Liver (tissue), 9 donors: Measurements from ENCODE around the gene CTNNBL1. TPM values are rescaled to one million over a fixed set of nuclear protein-coding genes. Genes with fewer than 3 reads are reported as not detected.

Source experiments
- DNase-seq: peaks from one replicate; pipeline ENCODE4 v3.0.0-alpha.2; 2017; ENCODE audit warnings: low spot score
- H3K27ac ChIP-seq, 2 donors: one replicate each; pipeline ENCODE4 v1.7.0; 2013; ENCODE audit warnings: inconsistent platforms in 2 of 2, low read length in 2 of 2, control low read depth in 1 of 2, low read depth in 1 of 2, mild to moderate bottlenecking in 1 of 2
- H3K27me3 ChIP-seq, 4 donors: one replicate each; pipeline versions ENCODE4 v1.6.1 to v1.7.0; 2013; ENCODE audit warnings: low read length in 3 of 4, inconsistent platforms in 1 of 4, mild to moderate bottlenecking in 1 of 4, moderate library complexity in 1 of 4; ENCODE audit not compliant: control insufficient read depth in 4 of 4, insufficient read depth in 4 of 4
- H3K36me3 ChIP-seq, 4 donors: one replicate each; pipeline versions ENCODE4 v1.6.1 to v1.7.0; 2013; ENCODE audit warnings: low read length in 3 of 4, mild to moderate bottlenecking in 3 of 4, low read depth in 1 of 4, moderate library complexity in 1 of 4; ENCODE audit not compliant: control insufficient read depth in 4 of 4, insufficient read depth in 3 of 4
- H3K4me1 ChIP-seq, 4 donors: one replicate each; pipeline versions ENCODE4 v1.6.1 to v1.7.0; 2013; ENCODE audit warnings: low read length in 3 of 4, mild to moderate bottlenecking in 3 of 4, moderate library complexity in 1 of 4; ENCODE audit not compliant: control insufficient read depth in 4 of 4, insufficient read depth in 4 of 4
- H3K4me3 ChIP-seq, 3 donors: one replicate each; pipeline versions ENCODE4 v1.6.1 to v1.7.0; 2013; ENCODE audit warnings: low read length in 3 of 3, control low read depth in 1 of 3, low read depth in 1 of 3, mild to moderate bottlenecking in 1 of 3
- H3K9ac ChIP-seq, 2 donors: one replicate each; pipeline ENCODE4 v1.7.0; 2013; ENCODE audit warnings: low read length in 2 of 2, mild to moderate bottlenecking in 2 of 2, moderate library complexity in 2 of 2, control low read depth in 1 of 2, low read depth in 1 of 2
- H3K9me3 ChIP-seq, 4 donors: one replicate each; pipeline versions ENCODE4 v1.6.1 to v1.7.0; 2013; ENCODE audit warnings: low read length in 3 of 4; ENCODE audit not compliant: control insufficient read depth in 4 of 4
- ATF3 ChIP-seq: IDR thresholded peaks from 2 replicates; pipeline ENCODE4 v1.6.1; 2016; ENCODE audit warnings: antibody characterized with exemption
- CTCF ChIP-seq: fragments of 150-350 bp; IDR thresholded peaks from 2 replicates; pipeline ENCODE4 v1.5.1; 2017; ENCODE audit warnings: improper control_type of control experiment, low read depth, low read length; ENCODE audit not compliant: missing input control
- EGR1 ChIP-seq, 2 donors: IDR thresholded peaks; 2 replicates each; pipeline ENCODE4 v1.6.1; 2016 to 2018; ENCODE audit warnings: antibody characterized with exemption in 2 of 2, low read depth in 2 of 2
- FOXA1 ChIP-seq: IDR thresholded peaks from 2 replicates; pipeline ENCODE4 v1.6.1; 2016; ENCODE audit warnings: antibody characterized with exemption
- FOXA2 ChIP-seq: IDR thresholded peaks from 2 replicates; pipeline ENCODE4 v1.6.1; 2016; ENCODE audit warnings: antibody characterized with exemption
- GABPA ChIP-seq, 2 donors: IDR thresholded peaks in 1 of 2; conservative IDR thresholded peaks in 1 of 2; 2 replicates each; pipeline ENCODE4 v1.6.1; 2016; ENCODE audit warnings: antibody characterized with exemption in 2 of 2, mild to moderate bottlenecking in 1 of 2, moderate library complexity in 1 of 2
- HNF4A ChIP-seq, 2 donors: conservative IDR thresholded peaks; 2 replicates each; pipeline ENCODE4 v1.6.1; 2016; ENCODE audit warnings: antibody characterized with exemption in 2 of 2, mild to moderate bottlenecking in 2 of 2
- HNF4G ChIP-seq: IDR thresholded peaks from 2 replicates; pipeline ENCODE4 v1.6.1; 2016; ENCODE audit warnings: antibody characterized with exemption
- JUND ChIP-seq, 2 donors: IDR thresholded peaks; 2 replicates each; pipeline ENCODE4 v1.6.1; 2016; ENCODE audit warnings: antibody characterized with exemption in 2 of 2
- MAX ChIP-seq: IDR thresholded peaks from 2 replicates; pipeline ENCODE4 v1.6.1; 2016; ENCODE audit warnings: antibody characterized with exemption
- NR2F2 ChIP-seq: IDR thresholded peaks from 2 replicates; pipeline ENCODE4 v1.6.1; 2016; ENCODE audit warnings: antibody characterized with exemption
- RAD21 ChIP-seq, 2 donors: IDR thresholded peaks; 2 replicates each; pipeline ENCODE4 v1.6.1; 2016; ENCODE audit warnings: antibody characterized with exemption in 2 of 2, mild to moderate bottlenecking in 2 of 2
- REST ChIP-seq: IDR thresholded peaks from 2 replicates; pipeline ENCODE4 v1.6.1; 2016; ENCODE audit warnings: antibody characterized with exemption, mild to moderate bottlenecking
- RXRA ChIP-seq, 2 donors: IDR thresholded peaks; 2 replicates each; pipeline ENCODE4 v1.6.1; 2017 to 2018; ENCODE audit warnings: antibody characterized with exemption in 2 of 2, mild to moderate bottlenecking in 1 of 2
- TAF1 ChIP-seq: conservative IDR thresholded peaks from 2 replicates; pipeline ENCODE4 v1.6.1; 2016; ENCODE audit warnings: antibody characterized with exemption, mild to moderate bottlenecking
- YY1 ChIP-seq: IDR thresholded peaks from 2 replicates; pipeline ENCODE4 v1.6.1; 2016; ENCODE audit warnings: antibody characterized with exemption, mild to moderate bottlenecking
- ZBTB33 ChIP-seq: IDR thresholded peaks from 2 replicates; pipeline ENCODE4 v1.6.1; 2016; ENCODE audit warnings: antibody characterized with exemption
- WGBS: extraction: QIAGEN DNeasy Blood & Tissue Kit; methylation state at CpG from one replicate; pipeline ENCODE4 v1.1.7; 2013; 5-methylcytosine and 5-hydroxymethylcytosine counted together
- polyA plus RNA-seq, 2 donors: library from polyadenylated mRNA; stranded (reverse) in 1 of 2; unstranded in 1 of 2; fragments of 200-250 nt in 1 of 2; fragments of >200 nt in 1 of 2; fragmentation: Nextera tagmentation in 1 of 2; extraction: Ambion mirVana in 1 of 2; gene quantifications; one replicate each; pipeline versions ENCODE4 v1.2.1 to v1.2.3, GENCODE V29; 2013 to 2015
- total RNA-seq, 2 donors: library from RNA; depleted of rRNA; stranded (reverse); fragments of >200 nt; gene quantifications; one replicate each; pipeline ENCODE4 v1.2.3, GENCODE V29; 2014
- donor health status: healthy.
- donor health status: healthy.
- donor health status: healthy.
- donor health status: healthy.
- donor health status: healthy.

CTNNBL1 gene
- total and polyA plus RNA-seq, 4 donors, result 18.3 to 25.4 (median 20.3) TPM

- WGBS, result 89% methylated on average over 6 of the region's 6 CpGs
- TF ChIP-seq REST (no peak), HNF4A (conservative IDR thresholded peaks at IDR 0.05) (no peak), FOXA1 (no peak), ZBTB33 (no peak), EGR1 (IDR thresholded peaks at IDR 0.05; ENCODE audit: low read depth in 2 of 2) (no peak), FOXA2 (no peak), YY1 (no peak), GABPA (IDR thresholded peaks at IDR 0.05 in 1 of 2, conservative IDR thresholded peaks at IDR 0.05 in 1 of 2) (no peak), NR2F2 (no peak), HNF4G (no peak), CTCF (no peak), TAF1 (no peak), ATF3 (no peak), RXRA (IDR thresholded peaks at IDR 0.05) (no peak)
- Histone ChIP-seq H3K9me3 (no peaks in the 10 kb centered on the region), H3K4me1 (peaks cover 0 to 4% (median under 1%) of the 10 kb centered on the region in 4 donors), H3K9ac (no peak overlapping the region), H3K27ac (no peak overlapping the region), H3K27me3 (no peaks in the 10 kb centered on the region), H3K36me3 (peaks cover 0 to 32% (median 14%) of the 10 kb centered on the region in 4 donors), H3K4me3 (no peak overlapping the region)
- no peak for DNase-seq
Observed at GRCh38 chr20:37838769-37839431, 145.1 kb downstream of the CTNNBL1 start.

GRCh38 chr20:37839432-37839827 is 145.6 kb downstream of the CTNNBL1 start:
- Histone ChIP-seq H3K36me3 (peaks cover 0 to 34% (median 16%) of the 10 kb centered on the region in 4 donors), H3K27me3 (no peaks in the 10 kb centered on the region), H3K27ac (no peak overlapping the region), H3K9ac (no peak overlapping the region), H3K9me3 (no peaks in the 10 kb centered on the region), H3K4me1 (peaks cover 0 to 4% (median under 1%) of the 10 kb centered on the region in 4 donors), H3K4me3 (no peak overlapping the region)
- 86% methylated on average over 3 of the region's 3 CpGs for WGBS
- no peak for DNase-seq
- TF ChIP-seq HNF4A (conservative IDR thresholded peaks at IDR 0.05), result no peak
- no peak for TF ChIP-seq HNF4G
- no peak for TF ChIP-seq FOXA1
- TF ChIP-seq RAD21 (IDR thresholded peaks at IDR 0.05), result no peak
- no peak for TF ChIP-seq TAF1
- TF ChIP-seq EGR1 (IDR thresholded peaks at IDR 0.05; ENCODE audit: low read depth in 2 of 2), result no peak
- TF ChIP-seq RXRA (IDR thresholded peaks at IDR 0.05), result no peak
- TF ChIP-seq MAX, result no peak
- TF ChIP-seq GABPA (IDR thresholded peaks at IDR 0.05 in 1 of 2, conservative IDR thresholded peaks at IDR 0.05 in 1 of 2), result no peak
- TF ChIP-seq CTCF, result no peak
- TF ChIP-seq ZBTB33, result no peak
- no peak for TF ChIP-seq YY1
- no peak for TF ChIP-seq NR2F2
- TF ChIP-seq ATF3, result no peak
- no peak for TF ChIP-seq JUND (IDR thresholded peaks at IDR 0.05)
